ENCODE results near the gene LRCH4.
A peak's percentile ranks its signal among the peaks of the same experiment; 100 is the strongest.

Gene LRCH4

DNA sequence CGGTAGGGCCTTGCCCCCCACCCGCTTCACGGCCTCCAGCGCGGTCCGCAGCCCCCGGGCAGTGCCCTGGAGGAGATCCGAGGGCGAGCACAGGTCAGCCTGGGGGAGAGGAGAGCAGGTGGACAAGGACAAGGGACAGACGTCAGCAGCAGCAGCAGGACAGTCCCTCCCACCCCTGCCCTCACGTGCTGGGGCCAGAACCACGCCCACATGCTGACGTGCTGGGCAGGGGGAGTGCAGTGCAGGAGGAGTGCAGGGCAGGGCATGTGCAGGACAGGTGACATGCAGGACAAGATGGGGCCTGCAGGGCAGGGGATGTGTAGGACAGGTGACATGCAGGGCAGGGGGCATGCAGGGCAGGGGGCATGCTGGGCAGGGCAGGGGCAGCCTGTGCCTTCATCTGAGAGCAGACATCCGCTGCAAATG, 10.7 kb downstream of the LRCH4 start:
- no peaks in the 10 kb centered on the region for H3K4me1 ChIP-seq (ENCODE audit: control insufficient read depth, insufficient read depth, low read length)
- peaks cover 3% of the 10 kb centered on the region for H3K27me3 ChIP-seq (ENCODE audit: control insufficient read depth, insufficient read depth, low read length)
- no peak overlapping the region for H3K9ac ChIP-seq (ENCODE audit: low read length)
- H3K4me3 ChIP-seq (ENCODE audit: low read length), result no peak overlapping the region
- no peak overlapping the region for H3K27ac ChIP-seq (ENCODE audit: low read depth, low read length)
- H3K36me3 ChIP-seq (ENCODE audit: control insufficient read depth, insufficient read depth, low read length), result peaks cover 18% of the 10 kb centered on the region

DNA sequence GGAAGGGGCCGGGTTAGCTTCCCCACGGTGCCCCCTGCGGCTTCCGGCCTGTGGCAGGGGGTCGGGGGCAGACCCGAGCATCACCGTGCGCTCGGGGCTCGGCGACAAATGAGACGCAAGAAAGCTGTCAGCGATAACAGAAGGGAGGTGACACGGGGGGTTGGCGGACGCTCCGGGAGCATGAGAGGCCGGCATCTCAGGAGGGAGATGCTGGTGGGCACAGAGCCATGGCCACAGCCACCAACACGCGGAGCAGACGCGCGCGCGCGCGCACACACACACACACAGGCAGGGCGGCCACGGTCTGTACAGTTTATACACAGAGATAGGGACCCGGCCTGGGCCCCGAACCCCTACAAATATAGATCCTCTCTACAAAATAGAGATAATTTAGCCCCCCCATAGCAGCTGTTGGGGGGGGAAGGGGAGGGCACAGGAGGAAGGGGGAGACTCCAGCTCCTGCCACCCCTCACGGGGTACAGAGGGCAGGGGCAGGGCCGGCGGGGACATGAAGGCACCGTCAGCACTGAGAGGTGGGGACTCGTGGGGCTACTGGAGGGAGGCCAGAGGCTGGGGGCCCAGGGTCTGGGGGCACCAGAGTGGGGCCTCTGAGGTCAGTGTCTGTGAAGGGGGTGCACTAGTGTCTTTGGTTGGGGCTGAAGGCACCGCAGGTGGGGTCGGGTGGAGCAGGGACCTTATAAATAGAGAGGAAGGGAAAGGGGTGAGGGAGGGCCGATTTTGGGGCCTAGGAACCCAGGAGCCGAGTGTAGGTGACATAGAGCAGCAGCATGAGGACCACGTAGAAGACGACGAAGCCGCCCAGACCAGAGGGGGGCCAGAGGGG, 11.3 kb downstream of the LRCH4 start:
- Histone ChIP-seq H3K4me1 (ENCODE audit: control insufficient read depth, insufficient read depth, low read length) (no peaks in the 10 kb centered on the region), H3K36me3 (ENCODE audit: control insufficient read depth, insufficient read depth, low read length) (peaks cover 12% of the 10 kb centered on the region), H3K4me3 (ENCODE audit: low read length) (no peak overlapping the region), H3K9ac (ENCODE audit: low read length) (no peak overlapping the region), H3K27ac (ENCODE audit: low read depth, low read length) (no peak overlapping the region), H3K27me3 (ENCODE audit: control insufficient read depth, insufficient read depth, low read length) (peaks cover 3% of the 10 kb centered on the region)

DNA sequence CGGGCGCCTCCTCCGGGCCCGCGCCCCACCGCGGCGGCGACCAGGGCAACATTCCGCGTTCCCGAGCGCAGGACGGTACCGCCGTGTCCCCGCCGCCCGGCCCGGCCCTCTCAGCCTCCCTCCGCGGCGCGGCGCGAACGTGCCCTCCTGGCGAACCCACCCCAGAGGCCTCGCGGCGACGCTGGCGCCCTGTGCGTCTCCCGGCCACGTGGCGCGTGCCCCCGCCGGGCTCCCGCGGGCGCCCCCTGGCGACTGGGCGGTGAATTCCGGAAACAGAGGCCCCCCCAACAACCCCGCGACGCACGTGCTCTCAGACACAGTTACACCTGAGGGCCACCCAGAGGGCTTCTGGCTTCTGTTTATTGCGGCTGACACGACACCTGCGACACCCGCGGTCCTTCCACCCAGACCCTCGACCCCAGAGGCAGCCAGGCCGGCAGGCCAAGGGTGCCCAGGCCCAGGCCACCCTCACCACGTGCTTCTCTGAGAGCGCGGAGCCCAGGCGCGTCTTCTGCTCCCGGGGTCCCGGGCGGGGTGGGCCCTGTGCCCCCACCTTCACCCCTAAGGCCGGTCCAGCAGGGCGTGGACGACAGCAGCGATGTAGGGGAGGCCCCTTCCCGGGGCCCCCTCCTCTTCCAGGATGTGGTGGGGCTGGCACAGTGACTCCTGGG, 12.1 kb downstream of the LRCH4 start, which contains the start of gene SAP25:
Gene SAP25 (minus strand): TSS at position 210 of the 671 bp plus-strand sequence. CDS start 158 bp downstream, at position 52.
- Histone ChIP-seq H3K36me3 (ENCODE audit: control insufficient read depth, insufficient read depth, low read length) (peaks cover 11% of the 10 kb centered on the region), H3K27me3 (ENCODE audit: control insufficient read depth, insufficient read depth, low read length) (peaks cover 3% of the 10 kb centered on the region), H3K27ac (ENCODE audit: low read depth, low read length) (no peak within 1 kb of the TSS), H3K4me3 (ENCODE audit: low read length) (no peak within 1 kb of the TSS), H3K9ac (ENCODE audit: low read length) (no peak within 1 kb of the TSS), H3K4me1 (ENCODE audit: control insufficient read depth, insufficient read depth, low read length) (no peaks in the 10 kb centered on the region)

DNA sequence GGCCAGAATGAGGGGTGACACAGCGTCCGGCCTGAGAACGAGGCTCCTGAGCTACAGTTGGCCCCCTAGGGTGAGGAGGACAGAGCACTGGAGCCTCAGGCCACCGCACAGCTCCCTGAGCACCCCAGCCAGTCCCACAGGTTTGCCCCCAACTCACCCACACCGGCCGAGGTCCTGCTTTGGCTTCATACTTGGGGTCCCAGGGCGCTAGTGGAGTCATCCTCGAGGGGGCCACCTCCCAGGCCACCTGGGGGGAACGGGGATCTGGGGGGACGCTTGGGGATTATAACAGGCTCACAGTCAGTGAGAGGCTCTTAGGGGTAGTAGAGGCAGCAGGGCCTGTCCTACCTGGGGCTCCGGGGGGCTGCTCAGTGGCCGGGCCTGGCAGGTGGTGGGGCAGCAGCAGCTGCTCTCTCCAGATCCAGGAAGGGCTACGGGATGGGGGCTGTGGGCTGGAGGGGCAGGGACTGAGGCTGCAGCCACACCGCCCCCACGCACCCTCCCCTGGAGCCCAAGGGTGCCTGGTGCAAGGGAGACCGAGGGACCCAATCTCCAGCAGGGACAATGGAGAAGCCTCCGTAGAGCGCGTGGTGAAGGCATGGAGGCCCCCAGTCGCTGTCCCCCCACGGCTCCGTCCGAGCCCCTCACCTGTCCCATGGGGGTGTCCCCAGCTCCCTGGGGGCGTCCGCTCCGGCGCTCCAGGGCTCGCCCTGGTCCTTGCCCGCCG, 12.8 kb downstream of the LRCH4 start:
- no peak overlapping the region for H3K9ac ChIP-seq (ENCODE audit: low read length)
- H3K36me3 ChIP-seq (ENCODE audit: control insufficient read depth, insufficient read depth, low read length), result peaks cover 11% of the 10 kb centered on the region
- H3K4me3 ChIP-seq (ENCODE audit: low read length), result no peak overlapping the region
- H3K27me3 ChIP-seq (ENCODE audit: control insufficient read depth, insufficient read depth, low read length), result peaks cover 3% of the 10 kb centered on the region
- H3K27ac ChIP-seq (ENCODE audit: low read depth, low read length), result no peak overlapping the region
- H3K4me1 ChIP-seq (ENCODE audit: control insufficient read depth, insufficient read depth, low read length), result no peaks in the 10 kb centered on the region

DNA sequence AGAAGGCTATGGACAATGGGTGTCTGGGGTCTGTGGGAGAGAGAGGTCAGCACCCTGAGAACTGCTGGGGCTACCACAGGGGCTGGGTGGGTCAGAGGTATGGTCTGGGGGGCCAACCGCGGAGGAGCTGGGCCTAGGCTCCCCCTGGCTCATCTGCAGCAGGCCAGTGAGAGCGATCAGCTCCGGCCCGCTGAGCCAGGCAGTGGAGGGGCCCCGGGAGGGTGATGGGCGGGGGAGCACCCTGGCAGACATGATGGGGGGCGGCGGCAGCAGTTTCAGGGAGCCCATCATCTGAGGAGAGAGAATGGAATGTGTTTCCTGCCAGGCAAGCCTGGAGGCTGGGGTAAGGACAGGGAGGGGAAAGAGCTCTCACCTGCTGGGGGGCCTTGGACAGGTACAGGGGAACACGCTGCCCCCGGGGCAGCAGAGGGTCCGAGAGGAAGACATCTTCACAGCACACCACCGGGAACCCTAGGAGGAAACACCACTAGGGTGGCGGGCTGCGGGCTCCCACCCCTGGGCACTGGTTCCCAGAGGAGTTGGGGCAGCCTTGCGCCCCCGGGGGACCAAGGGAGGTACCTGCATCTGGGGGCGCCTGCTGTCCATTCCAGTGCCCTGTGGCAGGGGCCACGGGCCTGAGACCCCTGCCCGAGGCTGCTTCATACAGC, 13.5 kb downstream of the LRCH4 start:
- no peak overlapping the region for H3K27ac ChIP-seq (ENCODE audit: low read depth, low read length)
- peaks cover 8% of the 10 kb centered on the region for H3K36me3 ChIP-seq (ENCODE audit: control insufficient read depth, insufficient read depth, low read length)
- no peaks in the 10 kb centered on the region for H3K4me1 ChIP-seq (ENCODE audit: control insufficient read depth, insufficient read depth, low read length)
- H3K27me3 ChIP-seq (ENCODE audit: control insufficient read depth, insufficient read depth, low read length), result peaks cover 3% of the 10 kb centered on the region
- H3K9ac ChIP-seq (ENCODE audit: low read length), result no peak overlapping the region
- H3K4me3 ChIP-seq (ENCODE audit: low read length), result no peak overlapping the region

DNA sequence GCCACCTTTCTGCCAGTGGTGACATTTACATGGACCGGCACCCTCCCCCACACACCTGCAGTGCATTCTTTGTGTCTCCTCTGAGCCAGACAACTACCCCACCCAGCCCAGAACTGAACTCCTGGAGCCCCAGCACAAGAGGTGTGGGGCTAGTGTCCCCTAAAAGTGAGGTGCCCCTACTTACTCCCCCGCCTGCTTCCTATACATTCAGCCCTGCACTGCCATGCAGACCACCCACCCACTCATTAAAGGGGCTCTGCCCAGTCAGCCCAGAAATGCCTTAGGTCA, 14.2 kb downstream of the LRCH4 start:
- H3K4me1 ChIP-seq (ENCODE audit: control insufficient read depth, insufficient read depth, low read length), result no peaks in the 10 kb centered on the region
- H3K27ac ChIP-seq (ENCODE audit: low read depth, low read length), result no peak overlapping the region
- no peak overlapping the region for H3K4me3 ChIP-seq (ENCODE audit: low read length)
- H3K9ac ChIP-seq (ENCODE audit: low read length), result no peak overlapping the region
- peaks cover 8% of the 10 kb centered on the region for H3K36me3 ChIP-seq (ENCODE audit: control insufficient read depth, insufficient read depth, low read length)
- H3K27me3 ChIP-seq (ENCODE audit: control insufficient read depth, insufficient read depth, low read length), result peaks cover 3% of the 10 kb centered on the region

DNA sequence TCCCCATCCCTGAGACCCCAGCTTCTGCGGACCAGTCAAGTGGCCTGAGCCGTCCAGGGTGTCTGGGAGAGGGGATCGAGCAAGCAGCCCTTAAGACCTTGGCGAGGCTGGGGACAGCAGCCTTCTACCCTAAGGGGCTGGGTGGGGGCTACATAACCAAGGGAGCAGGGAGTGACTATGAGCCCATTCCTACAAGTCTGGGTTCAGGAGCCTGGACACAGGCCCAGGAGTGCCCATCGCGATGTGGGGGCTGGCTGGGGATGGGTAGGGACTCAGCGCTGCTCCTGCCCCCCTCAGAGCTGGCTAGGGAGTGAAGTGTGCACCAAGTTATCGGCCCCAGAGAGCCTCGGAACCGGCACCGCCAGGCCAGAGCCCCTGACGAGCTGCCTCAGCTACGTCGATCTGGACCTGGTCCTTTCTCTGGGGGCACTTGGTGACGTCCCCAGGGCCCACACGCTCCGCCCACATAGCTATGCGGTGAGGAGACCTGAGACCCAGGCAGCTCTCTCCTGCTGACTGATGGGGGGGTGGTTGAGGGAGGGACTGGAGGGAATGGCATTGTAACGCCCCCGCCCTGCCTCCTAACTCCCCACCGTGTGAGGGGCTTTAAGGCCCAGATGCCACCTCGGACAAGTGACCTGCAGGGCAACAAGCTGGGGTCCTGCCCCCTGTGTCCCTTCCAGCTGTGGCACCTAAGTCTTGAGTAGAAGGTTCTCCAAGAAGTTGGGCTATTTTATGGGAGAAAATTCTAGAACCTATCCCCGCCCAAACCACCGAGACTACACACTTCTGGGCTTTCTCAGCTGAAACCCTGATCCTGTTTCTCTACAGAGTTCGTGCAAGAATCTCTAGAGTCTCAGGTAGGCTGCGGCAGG, 14.7 kb downstream of the LRCH4 start:
- Histone ChIP-seq H3K27ac (ENCODE audit: low read depth, low read length) (no peak overlapping the region), H3K27me3 (ENCODE audit: control insufficient read depth, insufficient read depth, low read length) (peaks cover 3% of the 10 kb centered on the region), H3K4me1 (ENCODE audit: control insufficient read depth, insufficient read depth, low read length) (no peaks in the 10 kb centered on the region), H3K36me3 (ENCODE audit: control insufficient read depth, insufficient read depth, low read length) (peaks cover 4% of the 10 kb centered on the region), H3K4me3 (ENCODE audit: low read length) (no peak overlapping the region), H3K9ac (ENCODE audit: low read length) (no peak overlapping the region)

DNA sequence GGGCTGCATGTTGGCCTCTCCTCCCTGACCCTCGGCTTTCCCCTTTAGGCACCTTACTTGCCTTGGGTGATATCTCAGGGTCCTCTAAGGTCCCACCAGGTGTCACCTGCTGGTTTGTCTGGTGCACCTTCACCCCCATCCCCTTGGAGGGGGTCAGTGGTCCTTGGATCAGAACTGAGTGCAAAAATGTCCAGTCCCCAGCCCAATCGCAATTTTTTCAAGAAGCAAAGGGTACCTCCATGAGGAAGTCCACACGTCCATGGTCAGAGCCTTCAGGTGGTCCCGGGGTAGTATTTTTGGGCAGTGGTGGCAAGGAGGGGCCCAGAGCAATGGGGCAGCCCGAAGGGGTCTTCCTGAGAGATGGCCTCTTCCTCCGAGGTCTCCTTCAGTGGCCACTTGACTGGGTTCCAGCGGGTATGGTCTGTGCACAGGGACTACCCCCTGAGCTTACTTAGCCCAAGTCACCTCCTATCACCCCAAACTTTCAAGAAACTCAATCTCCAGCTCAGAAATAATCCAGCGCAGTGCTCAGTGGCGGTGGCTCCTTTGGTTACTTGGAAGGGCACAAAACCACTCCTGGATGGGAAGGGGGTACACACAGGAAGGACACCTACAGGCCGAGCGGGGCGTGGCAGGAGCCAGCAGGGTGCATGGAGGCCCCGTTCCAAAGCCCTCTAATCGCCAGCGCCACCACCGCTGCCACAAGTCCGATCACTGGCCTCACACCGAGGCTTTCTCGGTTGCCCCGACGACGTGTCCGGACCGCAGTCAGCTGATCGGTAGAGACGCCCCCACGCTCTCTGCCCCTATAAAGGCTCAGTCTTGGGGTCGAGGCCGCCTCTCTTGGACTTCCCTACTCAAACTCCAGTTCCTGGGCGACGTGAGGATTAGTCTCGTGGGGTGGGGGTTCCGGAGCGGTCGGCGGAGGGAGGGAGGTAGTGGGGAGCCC, 16.8 kb downstream of the LRCH4 start:
- H3K4me1 ChIP-seq (ENCODE audit: control insufficient read depth, insufficient read depth, low read length), result no peaks in the 10 kb centered on the region
- H3K9ac ChIP-seq (ENCODE audit: low read length), result no peak overlapping the region
- peak overlapping the region; percentile 54 for H3K4me3 ChIP-seq (ENCODE audit: low read length)
- no peak overlapping the region for H3K27ac ChIP-seq (ENCODE audit: low read depth, low read length)
- peaks cover 3% of the 10 kb centered on the region for H3K36me3 ChIP-seq (ENCODE audit: control insufficient read depth, insufficient read depth, low read length)
- H3K27me3 ChIP-seq (ENCODE audit: control insufficient read depth, insufficient read depth, low read length), result peaks cover 3% of the 10 kb centered on the region

DNA sequence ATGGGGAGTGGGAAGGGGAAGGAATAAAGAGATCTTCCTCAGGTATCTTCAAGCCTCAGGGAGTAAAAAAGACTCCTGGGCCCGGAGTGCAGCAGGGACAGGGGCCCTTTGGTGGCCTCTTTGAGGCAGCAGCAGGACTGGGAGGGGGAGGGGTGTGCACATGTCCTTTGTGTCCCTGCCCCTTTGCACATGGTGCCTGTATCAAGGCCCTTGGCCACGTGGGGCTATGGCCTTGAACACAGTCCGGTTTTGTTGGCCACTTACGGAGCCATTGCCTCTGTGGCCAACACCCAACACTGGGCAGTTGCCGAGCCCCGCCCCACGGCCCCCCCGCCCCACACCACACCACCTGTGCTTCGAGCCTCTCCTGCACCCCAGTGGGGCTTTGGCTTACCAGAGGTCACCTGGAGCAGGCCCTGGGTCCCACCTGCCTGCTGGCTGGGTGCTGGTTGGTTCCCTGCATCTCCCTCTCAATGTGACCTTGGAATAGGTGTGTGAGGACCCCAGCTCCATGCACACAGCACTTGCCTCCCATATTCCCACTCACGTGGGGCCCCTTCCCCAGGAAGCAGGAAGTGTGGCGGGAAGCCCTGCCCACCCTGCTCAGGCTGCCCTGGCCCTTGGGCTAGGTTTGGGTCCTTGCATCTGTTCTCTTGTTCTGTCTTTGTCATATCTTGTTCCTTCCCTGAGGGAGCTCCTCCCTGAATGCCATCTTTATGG, 17.6 kb downstream of the LRCH4 start:
- peaks cover 3% of the 10 kb centered on the region for H3K36me3 ChIP-seq (ENCODE audit: control insufficient read depth, insufficient read depth, low read length)
- peaks cover 3% of the 10 kb centered on the region for H3K27me3 ChIP-seq (ENCODE audit: control insufficient read depth, insufficient read depth, low read length)
- no peaks in the 10 kb centered on the region for H3K4me1 ChIP-seq (ENCODE audit: control insufficient read depth, insufficient read depth, low read length)
- no peak overlapping the region for H3K9ac ChIP-seq (ENCODE audit: low read length)
- H3K27ac ChIP-seq (ENCODE audit: low read depth, low read length), result no peak overlapping the region
- H3K4me3 ChIP-seq (ENCODE audit: low read length), result no peak overlapping the region

DNA sequence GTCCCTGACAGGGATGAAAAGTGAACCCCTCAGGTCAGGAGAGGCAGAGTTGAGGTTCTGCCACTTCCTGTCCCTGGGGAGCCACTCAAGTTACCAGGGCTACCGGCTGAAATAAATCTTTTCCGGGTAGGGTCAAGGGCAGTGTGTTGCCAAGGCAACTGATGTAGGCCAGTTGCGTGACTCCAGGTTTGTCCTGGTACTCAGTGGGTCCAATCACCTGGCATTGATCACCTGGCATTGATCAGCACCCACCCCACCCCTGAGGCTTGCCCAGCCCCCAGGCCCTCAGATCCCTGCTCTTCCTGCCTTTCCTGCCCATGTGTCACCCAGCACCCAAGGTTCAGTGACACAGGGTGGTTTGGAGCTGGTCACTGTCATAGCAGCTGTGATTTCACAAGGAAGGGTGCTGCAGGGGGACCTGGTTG, 18.2 kb downstream of the LRCH4 start:
- no peak overlapping the region for H3K27ac ChIP-seq (ENCODE audit: low read depth, low read length)
- H3K36me3 ChIP-seq (ENCODE audit: control insufficient read depth, insufficient read depth, low read length), result peaks cover 3% of the 10 kb centered on the region
- no peak overlapping the region for H3K4me3 ChIP-seq (ENCODE audit: low read length)
- peaks cover 3% of the 10 kb centered on the region for H3K27me3 ChIP-seq (ENCODE audit: control insufficient read depth, insufficient read depth, low read length)
- no peaks in the 10 kb centered on the region for H3K4me1 ChIP-seq (ENCODE audit: control insufficient read depth, insufficient read depth, low read length)
- no peak overlapping the region for H3K9ac ChIP-seq (ENCODE audit: low read length)
